Smooth muscle cell of the coronary artery (primary cell): ENCODE results near the gene SERAC1. TPM values are rescaled to one million over a fixed set of nuclear protein-coding genes. Genes with fewer than 3 reads are reported as not detected.

Source experiments
- total RNA-seq: library from RNA; depleted of rRNA; stranded (reverse); fragments of >200 nt; gene quantifications from 2 replicates; pipeline ENCODE4 v1.2.3, GENCODE V29; 2014; ENCODE audit warnings: low replicate concordance

The SERAC1 gene
- 8.5 and 10.4 TPM in 2 replicates for total RNA-seq

DNA sequence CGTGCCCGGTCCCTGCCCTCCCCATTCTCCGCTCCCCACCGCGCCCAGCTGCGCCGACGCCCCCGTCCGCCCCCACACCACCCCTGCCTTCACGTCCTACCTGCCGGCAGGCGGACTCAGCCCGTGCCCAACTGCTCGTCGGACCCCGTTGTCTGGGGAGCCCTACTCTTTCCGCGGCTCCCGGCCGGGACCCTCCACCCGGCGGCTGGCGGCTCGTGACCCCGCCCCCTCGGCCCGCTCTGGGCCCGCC lies at the start of gene SERAC1:
TSS of gene SERAC1 (minus strand) at position 223 of the 250 bp plus-strand sequence. CDS start 9,899 bp downstream, outside the sequence.

Other genes starting within 250 kb of the SERAC1 start
- 31.7 and 64.1 TPM in 2 replicates for gene SYNJ2, start 186.4 kb downstream of the SERAC1 start, total RNA-seq
- gene GTF2H5, start 88 bp upstream of the SERAC1 start, total RNA-seq = 7.5 and 9.7 TPM in 2 replicates
- gene TULP4, start 144.2 kb upstream of the SERAC1 start, total RNA-seq = 79.6 and 87.7 TPM in 2 replicates